HepG2 (cell line): Measurements from ENCODE around the gene AEN. TPM values are rescaled to one million over a fixed set of nuclear protein-coding genes. Genes with fewer than 3 reads are reported as not detected.

Experiments used
- ATAC-seq: fragments of 200-7000 bp; cut with Tn5 transposase; 3 replicates; pipeline ENCODE4 v1.9.1; 2020; ENCODE audit warnings: mild to moderate bottlenecking, moderate library complexity
- BruUV-seq: library from RNA; stranded (reverse); fragments of 400-500 nt; replicated peaks from 2 replicates; lab custom pipeline; 2021; lab: Mats Ljungman, UMichigan
- CTCF ChIA-PET: fragments of 300-600 bp; formaldehyde crosslinking; extraction: SDS; loops from one replicate; lab custom pipeline; 2021; ENCODE audit warnings: low total read pairs, inconsistent platforms, low intra/inter-chr PET ratio; lab: Yijun Ruan, JAX
- POLR2A ChIA-PET: fragments of 350-600 bp; sonication (Branson Sonifier 250); formaldehyde crosslinking; loops from one replicate; lab custom pipeline; 2020; ENCODE audit warnings: antibody characterized with exemption, inconsistent platforms; lab: Yijun Ruan, JAX
- DNase-seq: peaks from one replicate; pipeline ENCODE4 v3.0.0-alpha.2; 2015; ENCODE audit warnings: low spot score
- FAIRE-seq: peaks from 3 replicates; lab custom pipeline; 2011; peaks lifted over from hg19 to GRCh38; lab: Jason Lieb, UNC
- H2AFZ ChIP-seq: one replicate; pipeline ENCODE4 v1.6.1; 2011; ENCODE audit warnings: low read length, inconsistent platforms
- H3K27ac ChIP-seq: fragments of 300-600 bp; 3 replicates; pipeline ENCODE4 v1.8.0; 2011; ENCODE audit warnings: mixed run types, mild to moderate bottlenecking, mixed read lengths, low read length, inconsistent platforms; ENCODE audit not compliant: insufficient read depth; ENCODE audit errors: extremely low read length
- H3K27me3 ChIP-seq, 2 experiments: fragments of 200-600 bp in 1 of 2; 2 replicates in 1 of 2; 3 replicates in 1 of 2; pipeline versions ENCODE4 v1.6.0 to v1.8.0; 2011; ENCODE audit warnings: low read length in 2 of 2, mild to moderate bottlenecking in 2 of 2, moderate library complexity in 2 of 2, inconsistent platforms in 1 of 2; ENCODE audit not compliant: insufficient read depth in 2 of 2, control insufficient read depth in 1 of 2
- H3K36me3 ChIP-seq, 2 experiments: fragments of 200-600 bp in 1 of 2; replicated peaks in 1 of 2; 2 replicates in 1 of 2; 3 replicates in 1 of 2; pipeline versions ENCODE4 v1.5.1 to v1.8.0; 2011; ENCODE audit warnings: low read length in 2 of 2, inconsistent platforms in 1 of 2; ENCODE audit not compliant: insufficient read depth in 2 of 2, control insufficient read depth in 1 of 2
- H3K4me1 ChIP-seq: 2 replicates; pipeline ENCODE4 v1.5.1; 2012; ENCODE audit warnings: low read length, inconsistent platforms; ENCODE audit not compliant: insufficient read depth
- H3K4me2 ChIP-seq: 2 replicates; pipeline ENCODE4 v1.6.0; 2011; ENCODE audit warnings: low read depth, low read length, inconsistent platforms
- H3K4me3 ChIP-seq, 3 experiments: fragments of 200-600 bp in 1 of 3; sonication (generic), shearing (Covaris generic) in 1 of 3; replicated peaks in 1 of 3; 2 replicates each; pipeline ENCODE4 v1.5.1; 2011 to 2016; ENCODE audit warnings: low read length in 3 of 3, inconsistent platforms in 2 of 3, low read depth in 2 of 3, mild to moderate bottlenecking in 2 of 3, control low read depth in 1 of 3, mixed read lengths in 1 of 3; ENCODE audit not compliant: insufficient read depth in 1 of 3
- H3K79me2 ChIP-seq: one replicate; pipeline ENCODE4 v1.6.1; 2011; ENCODE audit warnings: low read length, inconsistent platforms; ENCODE audit not compliant: insufficient read depth
- H3K9ac ChIP-seq: 2 replicates; pipeline ENCODE4 v1.6.0; 2011; ENCODE audit warnings: mild to moderate bottlenecking, low read depth, low read length, inconsistent platforms; ENCODE audit not compliant: insufficient read depth
- H3K9me3 ChIP-seq: 2 replicates; pipeline ENCODE4 v1.5.1; 2012; ENCODE audit warnings: mild to moderate bottlenecking, low read length
- H4K20me1 ChIP-seq: 2 replicates; pipeline ENCODE4 v1.6.0; 2011; ENCODE audit warnings: inconsistent platforms, mild to moderate bottlenecking, low read length, moderate library complexity; ENCODE audit not compliant: insufficient read depth
- ADNP ChIP-seq: sonication (generic); formaldehyde crosslinking; IDR thresholded peaks from 2 replicates; pipeline ENCODE4 v1.4.0; 2020; ENCODE audit warnings: missing genetic modification reagents
- MTERF4 ChIP-seq: sonication (generic); formaldehyde crosslinking; IDR thresholded peaks from 2 replicates; pipeline ENCODE4 v1.8.0; 2023; ENCODE audit warnings: mild to moderate bottlenecking, missing genetic modification reagents
- ZMYM2 ChIP-seq: sonication (generic); formaldehyde crosslinking; IDR thresholded peaks from 2 replicates; pipeline ENCODE4 v1.8.0; 2022; ENCODE audit warnings: mild to moderate bottlenecking, missing genetic modification reagents
- ZNF607 ChIP-seq: sonication (generic); formaldehyde crosslinking; IDR thresholded peaks from 2 replicates; pipeline ENCODE4 v1.5.1; 2020; ENCODE audit warnings: missing genetic modification reagents, mild to moderate bottlenecking, borderline replicate concordance
- ZNF629 ChIP-seq: sonication (generic); formaldehyde crosslinking; conservative IDR thresholded peaks from 2 replicates; pipeline ENCODE4 v1.5.0; 2020; ENCODE audit warnings: missing genetic modification reagents
- WGBS: methylation state at CpG from one replicate; pipeline ENCODE4 v1.1.6; 2017; ENCODE audit warnings: low lambda C conversion rate; 5-methylcytosine and 5-hydroxymethylcytosine counted together
- in situ Hi-C: cut with HindIII; loops from 2 replicates; pipeline ENCODE4 v1.10.0; 2017; ENCODE audit warnings: low pct_unique_long_range_greater_than_20kb; ENCODE audit not compliant: extremely low pct_ligation_motif_present
- intact Hi-C: fragments of 100-400 bp; cut with micrococcal nuclease; formaldehyde crosslinking; loops from one replicate; pipeline ENCODE4 v1.10.0; 2022; ENCODE audit not compliant: unreplicated experiment
- polyA plus RNA-seq, 8 experiments: library from polyadenylated mRNA; depleted of rRNA in 3 of 8; stranded (reverse) in 7 of 8; unstranded in 1 of 8; fragments of >200 nt; fragmentation: Illumina TruSeq in 4 of 8; extraction: Trizol in 4 of 8; gene quantifications; 2 replicates each; pipeline versions ENCODE4 v1.2.1 to v1.2.3, GENCODE V29; 2011 to 2016; ENCODE audit warnings: low read depth in 4 of 8, missing spikeins in 1 of 8, mixed read lengths in 1 of 8; ENCODE audit not compliant: insufficient read depth in 1 of 8
- total RNA-seq, 5 experiments: library from RNA; depleted of rRNA; stranded (reverse); fragments of >200 nt; fragmentation: Illumina TruSeq; extraction: Trizol; gene quantifications; 2 replicates each; pipeline ENCODE4 v1.2.3, GENCODE V29; 2016; ENCODE audit warnings: low read depth in 1 of 5

Gene AEN
- total and polyA plus RNA-seq, 2 of the 13 experiments (the other 11 are each of a cell fraction or from before 2014, with no cell fraction given) = 51.3 to 118 TPM

GRCh38 chr15:88654430-88655102 is 33.4 kb downstream of the AEN start:
- intact Hi-C loops (no loop called here), in situ Hi-C loops (loop anchor here (5.0 kb wide), 1 partner anchor 173 kb away; no protein-coding TSS in a partner anchor)
- Histone ChIP-seq H3K4me1 (no peaks in the 10 kb centered on the region), H2AFZ (no peak overlapping the region), H3K27me3 (peaks cover 0 to 13% of the 10 kb centered on the region in 2 experiments; a peak in 4 of 5 replicates), H3K9me3 (no peaks in the 10 kb centered on the region), H3K4me3 (no peak overlapping the region), H3K4me2 (no peak overlapping the region), H4K20me1 (0 out of 2 replicates have a peak, but pooled peaks cover 2% of the 10 kb centered on the region), H3K9ac (no peak overlapping the region)
- no peak for DNase-seq
- POLR2A ChIA-PET = no interaction called here
- CTCF ChIA-PET = no interaction called here
- 79% methylated on average over 18 of the region's 18 CpGs for whole genome bisulfite sequencing
- no TSS peak for BruUV-seq
- TF ChIP-seq ZNF607 (CRISPR knock-in tag) = no peak
- peak; percentile 59 for TF ChIP-seq ZNF629
- no peak for TF ChIP-seq ZMYM2 (CRISPR knock-in tag)
- TF ChIP-seq, all 625 proteins: peak for 1
- Histone ChIP-seq H3K36me3 (no peaks in the 10 kb centered on the region), H3K27ac (no peak overlapping the region), H3K79me2 (no peaks in the 10 kb centered on the region)
- no peak for ATAC-seq
- no peak for FAIRE-seq

GRCh38 chr15:88655103-88655553 is 34.0 kb downstream of the AEN start:
- WGBS = 67% methylated on average over 11 of the region's 14 CpGs
- H3K27me3 ChIP-seq = peaks cover 0 to 13% of the 10 kb centered on the region in 2 experiments; a peak in 4 of 5 replicates
- H3K27ac ChIP-seq = no peak overlapping the region
- no peak overlapping the region for H3K4me3 ChIP-seq
- POLR2A ChIA-PET = no interaction called here
- CTCF ChIA-PET = no interaction called here
- H3K9me3 ChIP-seq = no peaks in the 10 kb centered on the region
- no peak for TF ChIP-seq ADNP (CRISPR knock-in tag)
- TF ChIP-seq MTERF4 (CRISPR knock-in tag) = no peak
- H3K36me3 ChIP-seq = no peaks in the 10 kb centered on the region
- no peak overlapping the region for H3K9ac ChIP-seq
- no peak overlapping the region for H2AFZ ChIP-seq
- H4K20me1 ChIP-seq = 0 out of 2 replicates have a peak, but pooled peaks cover 2% of the 10 kb centered on the region
- DNase-seq = no peak
- intact Hi-C loops = no loop called here
- FAIRE-seq = no peak
- no peak overlapping the region for H3K4me2 ChIP-seq
- in situ Hi-C loops = no loop called here
- H3K4me1 ChIP-seq = no peaks in the 10 kb centered on the region
- ATAC-seq = no peak
- H3K79me2 ChIP-seq = no peaks in the 10 kb centered on the region
- no TSS peak for BruUV-seq
